Activated CD4-positive, CD25-positive, alpha-beta regulatory T cell treated with anti-CD3 and anti-CD28 coated beads, Interleukin-2, amount 50 U/mL, for 16 hours (primary cell): ENCODE measurements around the gene MAG.
"Not testable (repeated sequence)": the region's sequence is repeated elsewhere in the genome, so short reads cannot be mapped to it uniquely, and the experiment has no call there.

Experiments
- DNase-seq: peaks from one replicate; pipeline ENCODE4 v3.0.0-alpha.2; 2020; ENCODE audit warnings: low read depth, low spot score

MAG gene

DNA sequence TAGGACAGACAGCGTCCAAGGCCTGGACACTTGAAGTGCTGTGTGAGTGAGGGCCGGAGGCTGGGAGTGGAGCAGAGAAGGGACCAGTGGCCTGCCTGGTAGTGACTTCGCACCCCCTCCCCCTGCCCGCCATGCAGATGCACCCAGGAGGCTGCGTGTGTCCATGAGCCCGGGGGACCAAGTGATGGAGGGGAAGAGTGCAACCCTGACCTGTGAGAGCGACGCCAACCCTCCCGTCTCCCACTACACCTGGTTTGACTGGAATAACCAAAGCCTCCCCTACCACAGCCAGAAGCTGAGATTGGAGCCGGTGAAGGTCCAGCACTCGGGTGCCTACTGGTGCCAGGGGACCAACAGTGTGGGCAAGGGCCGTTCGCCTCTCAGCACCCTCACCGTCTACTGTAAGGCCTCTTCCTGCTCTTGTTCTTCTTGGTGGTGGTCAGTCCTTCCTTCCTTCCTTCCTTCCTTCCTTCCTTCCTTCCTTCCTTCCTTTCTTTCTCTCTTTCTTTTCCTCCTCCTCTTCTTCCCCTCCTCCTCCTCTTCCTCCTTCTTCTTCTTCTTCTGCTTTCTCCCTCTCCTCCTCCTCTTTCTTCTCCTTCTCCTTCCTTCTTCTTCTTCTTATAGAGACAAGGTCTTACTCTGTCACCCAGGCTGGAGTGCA is 49.7 kb downstream of the MAG start:
- no peak for DNase-seq

DNA sequence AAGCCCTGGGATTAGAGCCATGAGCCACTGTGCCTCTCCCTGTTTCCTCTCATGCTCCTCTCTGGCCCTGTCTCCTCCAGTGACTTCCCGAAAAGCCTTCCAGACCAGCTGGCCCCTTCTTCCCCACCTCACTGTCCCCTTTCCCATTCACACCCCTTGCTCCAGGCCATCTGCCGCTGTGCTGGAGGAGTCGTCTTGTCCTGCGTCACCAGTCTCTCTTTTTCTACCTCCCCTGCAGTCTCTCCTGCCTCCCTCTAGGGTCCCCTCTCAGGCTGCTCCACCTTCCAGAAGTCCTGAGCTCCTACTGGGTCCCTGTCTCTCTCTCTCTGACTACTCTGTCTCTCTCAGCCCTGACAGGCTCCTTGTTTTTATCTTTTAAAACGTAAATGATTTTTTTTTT is 50.5 kb downstream of the MAG start:
- DNase-seq, result no peak

DNA sequence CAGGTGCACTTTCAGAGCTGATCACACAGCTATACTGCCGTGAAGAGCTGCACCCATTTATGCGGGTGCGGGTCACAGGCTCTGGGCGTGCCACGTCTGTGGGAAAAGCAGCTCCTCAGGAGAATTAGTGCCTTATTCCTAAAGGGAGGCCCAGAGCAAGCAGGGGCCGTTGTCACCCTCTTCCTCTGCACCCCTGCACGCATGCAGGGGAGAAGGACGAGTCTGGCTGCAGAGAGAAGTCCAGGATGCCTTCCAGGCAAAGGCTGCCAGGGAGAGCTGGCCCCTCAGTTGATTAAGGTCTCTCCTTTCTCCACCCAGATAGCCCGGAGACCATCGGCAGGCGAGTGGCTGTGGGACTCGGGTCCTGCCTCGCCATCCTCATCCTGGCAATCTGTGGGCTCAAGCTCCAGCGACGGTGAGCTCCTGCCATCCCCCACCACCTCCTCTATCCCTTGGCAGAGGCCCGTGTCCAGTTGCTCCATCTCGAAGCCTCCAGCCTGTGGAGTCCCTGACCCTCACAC is 52.6 kb downstream of the MAG start:
- DNase-seq, result no peak

DNA sequence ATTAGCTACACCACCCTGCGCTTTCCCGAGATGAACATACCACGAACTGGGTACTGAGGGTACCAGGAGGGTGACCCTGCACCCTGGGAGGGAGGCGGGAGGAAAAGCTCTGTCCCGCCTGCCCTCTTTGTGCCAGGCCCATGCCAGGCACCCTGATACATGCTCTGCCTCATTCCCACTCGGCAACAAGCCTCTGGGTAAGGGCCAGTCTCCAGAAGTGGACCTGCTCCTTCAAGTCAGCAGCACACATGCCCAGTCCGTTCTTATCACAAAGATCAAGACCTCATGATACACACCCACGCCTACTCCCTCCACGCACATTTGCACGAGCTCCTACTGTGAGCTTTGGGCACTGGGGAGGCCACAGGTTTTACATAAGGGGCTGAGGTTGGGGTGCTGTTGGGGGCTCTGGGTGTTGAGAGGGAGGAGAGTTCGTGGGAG is 53.7 kb downstream of the MAG start:
- no peak for DNase-seq

DNA sequence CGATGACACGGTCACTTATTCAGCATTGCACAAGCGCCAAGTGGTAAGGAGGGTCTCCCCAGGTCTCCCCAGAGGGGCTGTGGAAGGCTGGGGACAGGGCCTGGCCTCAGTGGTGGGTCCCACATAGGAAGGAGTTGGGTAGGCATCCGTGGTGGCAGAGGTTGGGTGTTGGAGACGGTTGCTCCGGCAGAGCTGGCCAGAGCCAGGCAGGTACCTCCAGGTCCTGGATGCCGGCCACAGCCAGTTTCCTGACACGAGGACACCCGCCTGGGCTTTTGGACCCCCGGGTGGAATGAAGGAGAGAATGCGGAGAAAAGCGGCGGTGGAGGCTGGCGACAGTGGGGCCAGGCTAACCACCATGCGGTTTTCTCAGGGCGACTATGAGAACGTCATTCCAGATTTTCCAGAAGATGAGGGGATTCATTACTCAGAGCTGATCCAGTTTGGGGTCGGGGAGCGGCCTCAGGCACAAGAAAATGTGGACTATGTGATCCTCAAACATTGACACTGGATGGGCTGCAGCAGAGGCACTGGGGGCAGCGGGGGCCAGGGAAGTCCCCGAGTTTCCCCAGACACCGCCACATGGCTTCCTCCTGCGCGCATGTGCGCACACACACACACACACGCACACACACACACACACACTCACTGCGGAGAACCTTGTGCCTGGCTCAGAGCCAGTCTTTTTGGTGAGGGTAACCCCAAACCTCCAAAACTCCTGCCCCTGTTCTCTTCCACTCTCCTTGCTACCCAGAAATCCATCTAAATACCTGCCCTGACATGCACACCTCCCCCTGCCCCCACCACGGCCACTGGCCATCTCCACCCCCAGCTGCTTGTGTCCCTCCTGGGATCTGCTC is 54.5 kb downstream of the MAG start:
- DNase-seq, result peak; percentile 26

DNA sequence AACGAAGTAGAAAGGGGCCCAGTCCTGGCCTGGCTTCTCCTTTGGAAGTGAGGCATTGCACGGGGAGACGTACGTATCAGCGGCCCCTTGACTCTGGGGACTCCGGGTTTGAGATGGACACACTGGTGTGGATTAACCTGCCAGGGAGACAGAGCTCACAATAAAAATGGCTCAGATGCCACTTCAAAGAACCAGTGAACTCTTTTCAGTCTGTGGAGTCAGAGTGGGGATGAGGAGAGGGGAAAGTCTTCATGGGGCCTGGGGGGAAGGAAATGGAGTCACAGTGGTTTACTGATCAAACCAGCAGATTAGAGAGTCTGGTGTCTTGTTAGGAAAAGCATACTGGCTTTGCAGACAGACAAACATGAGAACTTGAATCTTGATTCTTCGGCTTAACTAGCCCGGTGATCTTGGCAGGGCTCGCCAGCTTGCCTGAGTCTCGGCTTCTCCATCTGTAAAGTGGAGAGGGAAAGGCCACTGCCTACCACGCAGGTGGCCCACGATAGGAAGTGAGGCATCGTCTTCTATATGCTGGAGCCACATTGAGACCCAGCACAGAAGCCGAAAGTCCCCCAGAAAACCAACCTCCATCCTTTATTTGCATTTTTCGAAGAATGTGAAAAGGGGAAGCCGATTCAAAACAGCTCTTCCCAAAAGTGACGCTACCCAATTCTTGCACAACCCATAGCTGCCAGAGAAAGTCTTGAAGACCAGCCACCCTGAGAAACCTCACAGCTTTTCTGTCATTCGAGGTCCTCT is 55.4 kb downstream of the MAG start, which contains the start of gene FFAR1:
Gene FFAR1 (plus strand): TSS at position 732 of the 759 bp plus-strand sequence. CDS start 3,650 bp downstream, outside the sequence.
- no peak for DNase-seq

DNA sequence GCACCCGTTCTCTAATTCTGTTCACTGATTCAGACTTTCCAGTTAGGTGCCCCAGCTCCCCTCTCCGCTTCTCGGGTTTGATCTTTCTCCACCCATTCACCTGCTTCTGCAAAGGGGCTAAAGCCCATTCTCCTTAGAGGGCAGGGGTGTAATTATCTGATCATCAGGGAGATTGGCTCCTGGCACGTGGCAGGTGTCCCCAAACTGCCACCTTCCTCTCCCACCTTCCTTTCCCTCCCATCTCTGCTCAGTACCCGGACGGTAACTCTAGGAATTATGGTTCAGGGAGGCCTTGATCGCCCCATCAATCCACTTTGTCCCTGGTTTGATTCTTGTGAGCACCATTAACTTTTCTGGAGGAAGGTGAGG is 56.0 kb downstream of the MAG start:
- no peak for DNase-seq

DNA sequence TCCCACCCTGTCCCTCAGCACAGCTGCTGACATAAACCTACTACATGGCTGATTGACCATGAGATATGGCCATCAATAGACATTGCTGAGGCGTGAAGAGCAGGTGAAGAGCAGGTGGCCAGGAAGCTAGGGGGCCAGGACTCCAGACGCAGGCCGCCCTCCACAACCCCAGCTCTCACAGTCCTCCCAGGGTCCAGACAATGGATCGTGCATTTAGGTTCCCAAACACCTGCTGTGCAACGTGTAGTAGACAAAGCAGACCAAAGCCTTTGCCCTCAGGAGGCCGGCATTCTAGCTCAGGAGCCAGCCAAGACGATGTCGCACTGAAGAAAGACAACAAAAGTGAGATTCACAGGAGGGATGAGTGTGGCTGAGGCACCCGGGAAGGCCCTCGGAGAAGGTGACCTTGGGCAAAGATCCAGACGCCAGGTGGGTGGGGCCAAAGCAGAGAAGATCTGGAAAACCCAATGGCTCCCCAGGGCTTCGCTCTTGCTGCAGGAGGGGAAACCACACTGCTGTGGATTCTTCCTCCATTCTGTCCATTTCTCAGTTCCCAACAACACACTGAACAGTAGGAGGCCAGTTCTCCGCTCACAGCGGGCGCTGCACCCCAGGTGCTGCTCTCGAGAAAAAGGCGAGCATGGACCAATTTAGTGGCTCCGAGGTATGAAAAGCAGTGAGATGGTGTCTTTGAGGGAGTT is 57.1 kb downstream of the MAG start:
- no peak for DNase-seq

DNA sequence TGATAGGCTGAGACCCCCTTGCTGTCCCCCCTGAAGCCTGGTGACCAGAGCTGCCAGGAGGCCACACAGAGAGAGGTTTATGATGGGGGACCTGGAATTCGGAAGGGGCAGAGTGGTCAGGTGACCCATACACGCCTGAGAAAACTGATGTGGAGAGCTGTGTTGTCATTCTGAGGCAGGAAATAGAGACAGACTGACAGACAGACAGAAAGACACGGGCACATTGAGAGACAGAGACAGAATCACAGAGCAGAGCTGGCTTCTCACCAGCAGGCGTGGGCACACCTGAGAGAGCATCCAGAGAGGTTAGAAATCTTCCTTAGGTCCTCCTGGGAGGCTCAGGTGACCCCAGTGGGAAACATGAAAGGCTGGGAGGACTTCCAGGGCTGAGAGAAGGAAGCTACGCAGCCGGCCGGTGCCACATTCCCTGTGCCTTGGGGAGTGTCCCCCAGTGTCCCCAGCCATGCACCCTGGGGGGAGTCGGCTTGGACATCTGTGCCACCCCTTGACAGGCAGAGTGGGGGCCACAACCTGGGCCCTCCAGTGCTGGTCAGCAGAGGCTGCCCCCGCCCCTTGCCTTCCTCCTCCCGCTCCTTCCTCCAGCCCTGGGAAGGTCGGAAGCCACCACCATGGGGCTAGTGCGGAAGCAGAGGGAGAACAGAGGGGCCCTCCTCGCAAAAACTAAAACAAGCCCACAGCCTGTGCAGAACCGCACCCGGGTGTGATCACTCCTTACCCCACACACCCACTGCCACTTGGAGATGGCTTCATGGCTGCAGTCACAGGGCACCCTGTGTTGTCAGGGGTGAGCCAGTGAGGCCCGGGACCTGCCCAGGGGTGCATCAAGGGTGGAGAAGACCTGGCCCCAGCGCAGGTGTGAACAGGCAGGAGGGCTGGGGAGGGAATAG is 57.9 kb downstream of the MAG start:
- DNase-seq, result no peak

DNA sequence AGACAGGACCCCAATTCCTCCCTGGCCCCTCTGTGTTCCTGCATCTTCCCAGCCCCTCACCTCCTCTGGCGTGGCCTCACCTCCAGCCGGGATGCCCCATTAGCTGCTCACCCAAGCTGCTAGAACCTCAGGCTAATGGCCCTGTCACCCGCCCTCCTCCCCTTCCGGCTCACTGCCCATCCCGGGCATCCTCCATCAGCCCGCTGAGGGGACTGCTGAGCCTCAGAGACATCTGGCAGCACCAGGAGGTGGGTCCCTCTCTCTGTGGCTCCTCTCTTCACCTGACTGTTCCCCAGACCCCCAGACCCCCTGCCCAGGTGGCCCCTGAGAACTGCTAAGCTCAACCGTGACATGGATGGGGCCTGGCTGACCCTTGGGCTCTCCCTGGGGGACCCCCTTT is 58.6 kb downstream of the MAG start:
- no peak for DNase-seq

DNA sequence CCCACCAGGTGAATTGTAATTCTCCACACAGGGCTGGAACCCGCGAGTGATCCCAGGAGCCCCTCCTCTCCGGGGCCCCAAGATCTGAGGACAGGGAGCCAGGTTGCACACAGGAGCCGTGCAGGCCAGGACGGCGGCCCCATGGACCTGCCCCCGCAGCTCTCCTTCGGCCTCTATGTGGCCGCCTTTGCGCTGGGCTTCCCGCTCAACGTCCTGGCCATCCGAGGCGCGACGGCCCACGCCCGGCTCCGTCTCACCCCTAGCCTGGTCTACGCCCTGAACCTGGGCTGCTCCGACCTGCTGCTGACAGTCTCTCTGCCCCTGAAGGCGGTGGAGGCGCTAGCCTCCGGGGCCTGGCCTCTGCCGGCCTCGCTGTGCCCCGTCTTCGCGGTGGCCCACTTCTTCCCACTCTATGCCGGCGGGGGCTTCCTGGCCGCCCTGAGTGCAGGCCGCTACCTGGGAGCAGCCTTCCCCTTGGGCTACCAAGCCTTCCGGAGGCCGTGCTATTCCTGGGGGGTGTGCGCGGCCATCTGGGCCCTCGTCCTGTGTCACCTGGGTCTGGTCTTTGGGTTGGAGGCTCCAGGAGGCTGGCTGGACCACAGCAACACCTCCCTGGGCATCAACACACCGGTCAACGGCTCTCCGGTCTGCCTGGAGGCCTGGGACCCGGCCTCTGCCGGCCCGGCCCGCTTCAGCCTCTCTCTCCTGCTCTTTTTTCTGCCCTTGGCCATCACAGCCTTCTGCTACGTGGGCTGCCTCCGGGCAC is 59.6 kb downstream of the MAG start:
- no peak for DNase-seq

DNA sequence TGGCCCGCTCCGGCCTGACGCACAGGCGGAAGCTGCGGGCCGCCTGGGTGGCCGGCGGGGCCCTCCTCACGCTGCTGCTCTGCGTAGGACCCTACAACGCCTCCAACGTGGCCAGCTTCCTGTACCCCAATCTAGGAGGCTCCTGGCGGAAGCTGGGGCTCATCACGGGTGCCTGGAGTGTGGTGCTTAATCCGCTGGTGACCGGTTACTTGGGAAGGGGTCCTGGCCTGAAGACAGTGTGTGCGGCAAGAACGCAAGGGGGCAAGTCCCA is 60.2 kb downstream of the MAG start:
- DNase-seq, result no peak

DNA sequence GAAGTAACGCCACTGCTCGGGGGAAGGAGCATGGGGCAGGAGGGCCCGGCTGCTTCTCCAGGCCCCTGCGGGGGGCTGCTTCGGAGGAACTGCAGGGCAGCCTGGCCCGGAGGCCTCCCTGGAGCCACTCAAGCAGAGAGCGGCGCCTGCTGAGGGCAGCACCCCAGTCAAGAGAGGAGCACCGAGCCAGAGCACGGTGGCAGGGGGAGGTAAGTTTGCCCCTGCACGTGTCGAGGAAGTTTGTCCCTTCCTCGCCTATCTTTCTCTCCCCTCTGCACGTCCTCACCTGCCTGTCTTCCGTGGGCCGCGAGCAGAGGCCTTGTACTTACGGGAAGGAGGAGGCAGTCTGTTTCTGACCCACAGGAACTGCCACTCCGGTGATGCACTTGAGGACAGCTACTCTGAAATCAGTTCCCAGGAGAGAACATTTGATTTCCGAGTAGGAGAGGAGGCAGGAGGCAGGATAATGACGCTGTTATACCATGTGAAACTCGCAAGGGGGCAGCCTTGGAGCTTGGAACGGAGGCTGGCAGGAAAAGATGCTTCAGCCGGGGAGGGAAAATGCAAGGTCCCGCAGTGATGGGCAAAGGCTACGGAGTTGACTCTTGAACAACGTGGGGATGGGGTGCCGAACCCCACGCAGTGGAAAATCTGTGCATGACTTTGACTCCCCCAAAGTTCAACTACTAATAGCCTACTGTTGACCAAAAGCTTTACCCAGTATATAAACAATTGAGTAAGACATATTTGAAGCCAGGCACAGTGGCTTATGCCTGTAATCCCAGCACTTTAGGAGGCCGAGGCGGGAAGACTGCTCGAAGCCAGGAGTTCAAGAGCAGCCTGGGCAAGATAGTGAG is 60.7 kb downstream of the MAG start:
- peak; percentile 45 for DNase-seq

DNA sequence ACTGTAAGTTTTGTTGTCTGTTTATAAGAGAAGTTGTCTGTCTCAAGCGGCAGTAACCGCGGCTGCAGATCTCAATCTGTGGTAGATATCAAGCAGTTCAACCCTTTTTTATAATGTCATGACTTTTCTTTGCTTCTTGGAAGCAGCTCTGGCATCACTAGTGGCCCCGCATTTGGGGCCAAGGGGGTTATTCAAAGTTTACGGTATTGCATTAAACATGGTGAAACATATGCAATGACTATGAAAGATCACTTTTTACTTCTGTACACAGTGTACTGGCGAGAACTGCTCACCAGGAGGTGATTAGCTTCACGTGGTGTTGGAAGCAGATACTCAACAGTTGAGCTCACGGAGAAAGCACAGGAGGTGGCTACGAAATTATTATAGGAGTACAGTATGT is 61.7 kb downstream of the MAG start:
- DNase-seq, result no peak

DNA sequence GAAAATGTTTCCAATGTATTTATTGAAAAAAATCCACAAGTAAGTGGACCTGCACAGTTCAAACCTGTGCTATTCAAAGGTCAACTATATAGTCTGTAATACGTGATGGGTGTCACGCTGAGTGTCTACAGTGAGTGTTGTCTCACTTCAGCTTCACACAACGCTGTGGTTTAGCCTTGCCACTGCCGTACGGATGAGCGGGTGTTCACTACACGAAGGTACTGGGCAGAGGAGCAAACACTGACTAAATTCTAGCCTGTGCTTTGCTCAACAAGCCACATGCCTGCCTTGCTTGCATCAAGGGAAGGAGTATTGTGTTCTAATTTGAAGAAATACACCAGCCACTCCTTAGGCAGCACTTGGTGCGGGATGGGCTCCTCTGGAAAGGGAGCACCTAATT is 62.9 kb downstream of the MAG start:
- DNase-seq, result no peak

DNA sequence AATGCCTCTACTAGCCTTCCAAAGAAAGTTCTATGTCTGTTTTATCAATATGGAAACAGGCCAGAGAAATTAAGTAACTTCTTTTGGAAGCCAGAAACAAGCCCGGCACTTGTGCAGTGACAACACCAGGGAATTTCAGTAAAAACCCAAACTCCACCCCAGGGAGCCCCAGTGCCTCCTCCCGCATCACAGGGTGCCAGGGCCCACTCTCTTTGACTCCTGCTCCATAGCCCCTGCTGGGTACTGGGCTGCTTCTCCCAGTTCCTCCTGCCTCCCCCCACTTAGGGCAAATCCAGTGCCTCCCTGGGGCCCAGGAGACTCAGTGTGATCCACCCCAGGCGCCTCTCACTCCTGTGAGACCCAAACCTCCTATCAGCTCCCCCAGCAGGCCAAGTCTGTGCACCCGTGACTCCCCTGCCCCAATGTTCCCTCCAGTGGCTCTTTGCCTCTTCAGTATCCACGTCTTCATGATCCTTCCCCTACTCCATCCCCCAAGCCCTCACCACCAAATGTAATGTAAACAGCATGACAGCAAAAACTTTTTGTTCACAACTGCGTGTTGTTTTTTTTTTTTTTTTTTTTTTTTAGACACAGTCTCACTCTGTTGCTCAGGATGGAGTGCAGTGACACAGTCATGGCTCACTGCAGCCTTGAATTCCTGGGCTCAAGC is 64.0 kb downstream of the MAG start:
- DNase-seq, result no peak

DNA sequence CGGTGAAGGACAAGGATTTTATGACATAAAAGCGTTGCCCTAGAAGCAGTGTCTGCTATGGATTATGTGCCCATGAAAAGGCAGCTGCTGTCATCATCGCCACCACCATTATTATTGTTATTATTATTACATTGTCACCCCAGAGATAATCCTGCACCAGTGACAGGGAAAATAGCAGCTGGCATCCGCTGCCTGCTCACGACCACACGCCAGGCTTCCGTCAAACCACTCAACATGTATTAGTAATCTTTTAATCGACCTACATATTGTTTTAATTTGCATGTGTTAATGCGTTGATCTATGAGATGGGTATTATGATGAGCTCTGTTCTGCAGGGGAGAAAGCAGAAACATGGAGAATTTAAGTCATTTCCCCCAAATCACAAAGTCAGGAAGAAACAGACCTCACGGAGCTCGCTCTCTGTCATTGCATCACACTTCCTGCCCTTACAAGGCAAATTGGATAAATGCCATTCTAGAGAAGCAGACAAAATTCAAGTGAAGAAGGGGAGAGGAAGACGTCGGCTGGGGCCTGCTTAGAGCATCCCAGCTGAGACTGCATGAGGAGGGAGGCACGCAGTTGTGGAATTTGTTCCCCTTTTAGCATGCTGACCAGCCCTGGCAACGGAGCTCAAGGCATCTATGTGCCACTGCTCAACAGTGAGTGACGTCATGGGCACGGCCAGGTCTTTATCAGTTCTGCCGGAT is 66.1 kb downstream of the MAG start, which contains the start of gene FFAR3:
Gene FFAR3 (plus strand): TSS at position 594 of the 707 bp plus-strand sequence. CDS start 431 bp downstream, outside the sequence.
- DNase-seq, result no peak

DNA sequence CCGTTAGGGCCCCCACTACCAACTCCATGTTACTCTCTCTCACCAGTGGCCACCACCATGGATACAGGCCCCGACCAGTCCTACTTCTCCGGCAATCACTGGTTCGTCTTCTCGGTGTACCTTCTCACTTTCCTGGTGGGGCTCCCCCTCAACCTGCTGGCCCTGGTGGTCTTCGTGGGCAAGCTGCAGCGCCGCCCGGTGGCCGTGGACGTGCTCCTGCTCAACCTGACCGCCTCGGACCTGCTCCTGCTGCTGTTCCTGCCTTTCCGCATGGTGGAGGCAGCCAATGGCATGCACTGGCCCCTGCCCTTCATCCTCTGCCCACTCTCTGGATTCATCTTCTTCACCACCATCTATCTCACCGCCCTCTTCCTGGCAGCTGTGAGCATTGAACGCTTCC is 66.9 kb downstream of the MAG start:
- not testable (repeated sequence) for DNase-seq
